ENCODE measurements around the gene BDH1. TPM values are rescaled to one million over a fixed set of nuclear protein-coding genes. Genes with fewer than 3 reads are reported as not detected.
"Not testable (repeated sequence)": the region's sequence is repeated elsewhere in the genome, so short reads cannot be mapped to it uniquely, and the experiment has no call there.

BDH1 gene
- total and polyA plus RNA-seq, 7 donors = 2.3 to 138 (median 16.8) TPM

DNA sequence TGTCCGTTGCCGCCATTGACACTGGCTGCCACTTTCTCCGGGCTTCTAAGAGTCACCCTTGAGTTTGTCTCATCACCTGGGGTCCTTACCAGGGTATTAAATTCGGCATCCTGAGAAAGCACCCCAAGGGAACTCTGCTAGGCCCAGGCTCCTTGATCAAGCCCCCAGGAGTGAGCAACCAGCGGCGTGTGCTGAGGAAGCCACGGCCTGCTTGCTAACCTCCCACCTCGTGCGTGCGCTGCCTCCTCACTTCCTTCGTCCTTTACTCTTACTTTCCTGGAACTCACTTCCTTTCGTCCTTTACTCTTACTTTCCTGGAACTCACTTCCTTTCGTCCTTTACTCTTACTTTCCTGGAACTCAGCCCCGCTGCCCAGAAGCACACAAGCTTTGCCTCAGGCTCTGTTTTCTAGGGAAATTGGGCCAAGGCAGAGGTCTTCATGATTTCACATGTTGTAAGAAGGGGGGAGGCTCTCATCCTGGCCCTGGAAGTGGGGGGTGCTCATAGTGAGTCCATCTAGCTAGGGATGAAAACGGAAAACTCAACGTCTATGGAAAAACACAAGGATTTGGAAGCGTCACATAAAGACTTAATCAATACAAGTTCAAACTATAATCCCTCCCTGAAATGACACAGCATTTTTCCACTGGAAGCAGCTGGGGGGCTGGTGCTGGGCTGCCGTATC, 36.7 kb upstream of the BDH1 start:
- H3K36me3 ChIP-seq = no peaks in the 10 kb centered on the region
- intact Hi-C loops (cut with DNase I) = no loop called here

DNA sequence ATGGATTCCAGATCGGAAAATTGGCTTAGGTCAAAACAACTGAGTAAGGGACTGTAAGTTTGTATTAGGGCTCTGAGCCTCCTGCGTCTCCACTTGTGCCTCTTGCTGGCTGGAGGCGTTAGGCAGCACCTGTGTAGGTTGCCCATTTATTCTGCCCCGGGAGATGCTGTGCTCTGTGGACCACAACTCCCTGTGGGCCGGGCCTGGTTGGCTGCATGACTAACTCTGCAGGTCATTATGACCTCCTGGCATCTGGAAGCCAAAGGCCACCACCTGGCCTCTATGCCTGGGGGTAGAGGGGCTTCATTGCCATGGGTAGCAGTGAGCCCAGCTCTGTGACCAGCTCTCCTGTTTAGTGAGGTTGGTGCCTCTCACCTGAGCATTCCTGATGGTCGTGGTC, 36.0 kb upstream of the BDH1 start:
- no peaks in the 10 kb centered on the region for H3K36me3 ChIP-seq
- no peak overlapping the region for H3K4me3 ChIP-seq
- H3K27ac ChIP-seq = no peak overlapping the region
- intact Hi-C loops (cut with DNase I) = no loop called here
- no peak for DNase-seq
- H3K9me3 ChIP-seq = no peaks in the 10 kb centered on the region
- no peaks in the 10 kb centered on the region for H3K27me3 ChIP-seq
- no peaks in the 10 kb centered on the region for H3K4me1 ChIP-seq
- 78 to 94% methylated on average over 6 of the region's 6 CpGs for WGBS, 2 donors
- TF ChIP-seq POLR2AphosphoS5 (IDR thresholded peaks at IDR 0.05) (no peak), EP300 (IDR thresholded peaks at IDR 0.05) (no peak), POLR2A (IDR thresholded peaks at IDR 0.05) (no peak)
- TF ChIP-seq, protein P1, sequence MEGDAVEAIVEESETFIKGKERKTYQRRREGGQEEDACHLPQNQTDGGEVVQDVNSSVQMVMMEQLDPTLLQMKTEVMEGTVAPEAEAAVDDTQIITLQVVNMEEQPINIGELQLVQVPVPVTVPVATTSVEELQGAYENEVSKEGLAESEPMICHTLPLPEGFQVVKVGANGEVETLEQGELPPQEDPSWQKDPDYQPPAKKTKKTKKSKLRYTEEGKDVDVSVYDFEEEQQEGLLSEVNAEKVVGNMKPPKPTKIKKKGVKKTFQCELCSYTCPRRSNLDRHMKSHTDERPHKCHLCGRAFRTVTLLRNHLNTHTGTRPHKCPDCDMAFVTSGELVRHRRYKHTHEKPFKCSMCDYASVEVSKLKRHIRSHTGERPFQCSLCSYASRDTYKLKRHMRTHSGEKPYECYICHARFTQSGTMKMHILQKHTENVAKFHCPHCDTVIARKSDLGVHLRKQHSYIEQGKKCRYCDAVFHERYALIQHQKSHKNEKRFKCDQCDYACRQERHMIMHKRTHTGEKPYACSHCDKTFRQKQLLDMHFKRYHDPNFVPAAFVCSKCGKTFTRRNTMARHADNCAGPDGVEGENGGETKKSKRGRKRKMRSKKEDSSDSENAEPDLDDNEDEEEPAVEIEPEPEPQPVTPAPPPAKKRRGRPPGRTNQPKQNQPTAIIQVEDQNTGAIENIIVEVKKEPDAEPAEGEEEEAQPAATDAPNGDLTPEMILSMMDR (IDR thresholded peaks at IDR 0.05) = no peak

More for the DNA sequence above, 36.7 kb upstream of the BDH1 start:
- WGBS, 2 donors = 82 to 91% methylated on average over 18 of the region's 18 CpGs
- TF ChIP-seq POLR2A (IDR thresholded peaks at IDR 0.05) = no peak
- TF ChIP-seq POLR2AphosphoS5 (IDR thresholded peaks at IDR 0.05) = no peak
- TF ChIP-seq EP300 (IDR thresholded peaks at IDR 0.05) = no peak
- TF ChIP-seq, protein P1 (IDR thresholded peaks at IDR 0.05) = no peak
- Histone ChIP-seq H3K4me3 (no peak overlapping the region), H3K27me3 (no peaks in the 10 kb centered on the region), H3K9me3 (no peaks in the 10 kb centered on the region), H3K4me1 (no peaks in the 10 kb centered on the region), H3K27ac (no peak overlapping the region)
- no peak for DNase-seq

DNA sequence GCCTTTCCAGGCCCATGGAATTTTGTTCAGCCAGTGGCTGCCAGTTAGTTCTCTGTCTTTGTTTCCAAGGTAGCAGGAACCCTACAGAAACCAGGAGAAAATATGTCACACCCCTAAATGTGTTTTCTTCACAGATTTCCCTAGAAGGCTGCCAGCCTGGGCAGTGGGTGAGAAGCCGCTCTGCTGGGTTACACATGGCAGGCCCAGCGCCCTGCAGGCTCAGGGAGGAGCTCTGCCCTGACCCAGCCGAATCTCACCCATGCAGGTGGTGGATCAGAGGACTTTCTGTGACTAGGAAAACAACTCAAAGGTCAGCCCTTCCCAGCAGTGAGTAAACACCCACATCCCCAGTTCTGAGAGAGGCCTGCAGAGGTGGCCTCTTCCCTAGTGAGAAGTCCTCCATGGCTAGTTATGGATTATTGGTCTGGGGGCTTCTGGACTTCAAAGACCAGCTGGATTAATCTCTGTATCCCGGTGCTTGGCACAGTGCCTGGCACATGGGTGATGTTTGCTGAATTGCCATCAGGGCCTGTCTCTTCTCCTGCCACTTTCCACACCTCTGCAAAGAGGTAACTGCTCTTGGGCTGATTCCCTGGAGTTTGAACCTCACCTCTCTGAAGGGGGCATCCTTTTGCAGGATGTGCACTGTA, 34.7 kb upstream of the BDH1 start:
- no peak for DNase-seq
- Histone ChIP-seq H3K4me3 (no peak overlapping the region), H3K9me3 (no peaks in the 10 kb centered on the region), H3K36me3 (no peaks in the 10 kb centered on the region), H3K27me3 (no peaks in the 10 kb centered on the region), H3K4me1 (no peaks in the 10 kb centered on the region), H3K27ac (no peak overlapping the region)
- WGBS, 2 donors = 11 to 70% methylated on average over 4 of the region's 4 CpGs
- TF ChIP-seq, protein P1 (IDR thresholded peaks at IDR 0.05) = no peak
- no peak for TF ChIP-seq POLR2AphosphoS5 (IDR thresholded peaks at IDR 0.05)
- TF ChIP-seq POLR2A (IDR thresholded peaks at IDR 0.05) = no peak
- TF ChIP-seq EP300 (IDR thresholded peaks at IDR 0.05) = no peak
- intact Hi-C loops (cut with DNase I) = no loop called here

DNA sequence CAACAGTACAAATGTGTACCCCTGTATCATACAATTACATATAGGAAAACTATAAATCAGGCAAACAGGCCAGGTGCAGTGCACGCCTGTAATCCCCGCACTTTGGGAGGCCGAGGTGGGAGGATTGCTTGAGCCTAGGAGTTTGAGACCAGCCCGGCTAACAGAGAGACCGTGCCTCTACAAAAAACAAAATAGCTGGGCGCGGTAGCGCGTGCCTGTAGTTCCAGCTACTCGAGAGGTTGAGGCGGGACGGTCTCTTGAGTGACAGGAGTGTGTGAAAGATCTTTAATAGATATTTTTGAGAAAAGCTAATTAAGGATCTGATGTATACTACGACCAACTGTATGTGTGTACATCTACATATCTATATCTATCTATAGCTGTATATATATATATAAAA, 33.8 kb upstream of the BDH1 start:
- Histone ChIP-seq H3K36me3 (no peaks in the 10 kb centered on the region), H3K9me3 (no peaks in the 10 kb centered on the region), H3K27me3 (no peaks in the 10 kb centered on the region), H3K4me1 (no peaks in the 10 kb centered on the region), H3K4me3 (no peak overlapping the region), H3K27ac (no peak overlapping the region)
- intact Hi-C loops (cut with DNase I) = no loop called here
- TF ChIP-seq, protein P1 (IDR thresholded peaks at IDR 0.05) = no peak
- TF ChIP-seq POLR2A (IDR thresholded peaks at IDR 0.05) (no peak), EP300 (IDR thresholded peaks at IDR 0.05) (no peak), POLR2AphosphoS5 (IDR thresholded peaks at IDR 0.05) (no peak)
- 74 to 87% methylated on average over 13 of the region's 13 CpGs for WGBS, 2 donors
- DNase-seq = no peak

DNA sequence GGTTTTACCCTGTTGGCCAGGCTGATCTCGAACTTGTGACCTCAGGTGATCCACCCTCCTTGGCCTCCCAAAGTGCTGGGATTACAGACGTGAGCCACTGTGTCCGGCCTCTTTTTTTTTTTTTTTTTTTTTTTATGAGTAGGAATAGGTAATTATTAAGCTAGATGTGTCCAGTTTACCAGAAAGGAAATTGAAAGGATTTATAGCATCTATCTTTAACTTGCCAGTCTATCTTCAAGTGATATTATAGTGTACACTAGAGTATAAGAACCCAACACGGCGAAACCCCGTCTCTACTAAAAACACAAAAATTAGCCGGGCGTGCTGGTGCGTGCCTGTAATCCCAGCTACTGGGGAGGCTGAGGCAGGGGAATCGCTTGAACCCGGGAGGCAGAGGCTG, 31.0 kb upstream of the BDH1 start:
- 25 to 74% methylated on average over 11 of the region's 11 CpGs for WGBS, 2 donors
- H3K4me1 ChIP-seq; H3K27me3 ChIP-seq; DNase-seq; H3K36me3 ChIP-seq; intact Hi-C loops (cut with DNase I); H3K9me3 ChIP-seq; H3K27ac ChIP-seq; H3K4me3 ChIP-seq: not testable (repeated sequence)
